DMS153 treated with DMSO at 0.1 percent for 48 hours (cell line): ENCODE data around the gene RYR3.

ENCODE experiments used
- DNase-seq: peaks from one replicate; lab custom pipeline; 2025; ENCODE audit not compliant: unreplicated experiment; lab: John Stamatoyannopoulos, UW

Gene RYR3

DNA sequence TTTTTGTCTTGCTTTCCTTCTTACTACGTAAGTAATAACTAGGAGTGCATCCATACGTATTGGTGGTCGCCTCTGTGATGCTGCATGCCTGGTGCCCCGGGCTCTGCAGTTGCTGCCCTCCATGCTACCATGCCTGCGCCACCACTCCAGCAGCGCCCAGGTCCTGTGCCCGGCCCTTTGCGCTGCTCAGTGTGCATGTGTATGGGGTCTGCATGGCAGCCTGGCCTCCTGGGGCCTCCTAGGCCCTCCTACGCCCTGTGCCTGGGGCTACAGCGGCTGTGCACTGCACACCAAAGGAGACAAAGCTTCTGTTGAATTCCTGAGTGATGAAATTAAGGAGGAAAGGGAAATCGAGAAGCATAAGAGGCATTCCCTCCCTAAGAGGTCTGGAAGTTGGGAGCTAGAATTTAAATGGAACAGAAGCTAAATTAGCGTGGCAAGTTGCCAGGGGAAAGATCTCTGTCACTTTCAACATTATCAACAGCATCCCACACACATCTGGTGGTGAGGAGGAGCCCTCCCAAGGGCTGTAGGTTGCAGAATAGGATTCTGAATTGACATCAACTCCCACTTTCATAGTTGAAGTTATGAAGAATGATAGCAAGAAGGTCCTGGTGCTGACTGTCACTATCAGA, 382.5 kb downstream of the RYR3 start:
- DNase-seq, result no peak

DNA sequence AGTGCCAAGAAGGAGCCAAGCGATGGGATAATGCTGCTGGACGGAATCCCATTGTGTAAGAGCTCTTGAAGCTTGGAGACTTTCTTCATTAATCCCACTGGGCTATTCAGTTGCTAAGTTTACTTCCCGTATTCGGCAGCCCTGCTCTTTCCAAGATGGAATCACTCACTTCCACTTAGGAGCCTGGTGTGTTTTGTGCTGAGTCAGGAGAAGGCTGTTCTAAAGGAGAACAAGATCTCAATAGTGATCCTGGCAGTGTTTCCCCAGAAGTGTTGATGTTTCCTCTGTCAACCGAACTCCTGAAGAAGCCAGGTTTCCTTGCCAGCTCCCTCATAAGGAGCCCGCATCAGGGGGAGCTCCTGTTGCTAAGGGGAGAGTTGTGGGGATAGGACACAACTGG, 387.4 kb downstream of the RYR3 start:
- DNase-seq, result no peak

DNA sequence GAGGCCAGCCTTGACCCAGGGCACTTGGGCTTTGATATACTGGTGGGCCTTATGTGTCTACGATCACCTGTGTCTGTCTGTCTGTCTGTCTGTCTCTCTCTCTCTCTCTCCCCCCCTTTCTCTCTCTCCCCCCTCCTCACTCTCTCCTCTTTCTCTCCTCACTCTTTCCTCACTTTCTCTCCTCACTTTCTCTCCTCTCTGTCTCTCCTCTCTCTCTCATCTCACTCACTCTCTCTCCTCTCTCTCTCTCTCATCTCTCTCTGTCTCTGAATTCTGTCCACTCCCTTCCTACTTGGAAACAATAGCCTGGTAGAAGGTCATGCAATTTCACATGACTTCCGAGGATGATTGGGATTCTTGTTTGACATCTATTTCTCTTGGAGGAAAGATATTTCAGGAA, 388.4 kb downstream of the RYR3 start:
- DNase-seq, result no peak

DNA sequence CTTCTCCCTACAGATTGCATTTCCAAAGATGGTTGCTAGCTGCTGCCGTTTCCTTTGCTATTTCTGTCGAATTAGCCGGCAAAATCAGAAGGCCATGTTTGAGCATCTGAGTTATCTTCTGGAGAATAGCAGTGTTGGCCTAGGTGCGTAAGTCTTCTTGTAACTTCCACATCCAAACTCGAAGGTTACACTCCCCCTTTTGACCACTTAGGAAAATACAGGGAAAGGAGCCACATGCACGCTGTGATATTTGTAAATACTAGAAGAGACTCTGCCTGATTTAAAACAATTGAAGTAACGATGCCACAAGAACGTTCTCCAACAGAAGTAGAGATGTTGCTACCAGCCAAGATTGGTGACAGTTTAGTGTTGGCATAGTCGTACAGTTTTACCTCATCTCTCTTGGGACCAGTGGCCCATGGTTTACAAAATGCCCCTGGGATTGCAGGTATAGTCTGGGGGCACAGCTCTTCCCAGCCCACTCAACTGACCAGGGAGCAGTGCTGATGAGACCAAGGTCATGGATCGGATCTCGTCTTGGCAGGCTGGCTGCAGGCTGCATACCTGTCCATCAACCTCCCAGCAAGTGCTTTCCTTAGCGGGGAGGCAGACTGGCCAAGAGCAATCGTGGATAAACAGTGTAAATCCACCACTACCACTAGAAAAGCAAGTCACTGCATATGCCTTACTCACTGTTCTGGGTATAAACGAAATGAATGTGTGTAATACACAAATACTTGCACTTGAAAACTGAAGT, 389.1 kb downstream of the RYR3 start:
- DNase-seq, result no peak

DNA sequence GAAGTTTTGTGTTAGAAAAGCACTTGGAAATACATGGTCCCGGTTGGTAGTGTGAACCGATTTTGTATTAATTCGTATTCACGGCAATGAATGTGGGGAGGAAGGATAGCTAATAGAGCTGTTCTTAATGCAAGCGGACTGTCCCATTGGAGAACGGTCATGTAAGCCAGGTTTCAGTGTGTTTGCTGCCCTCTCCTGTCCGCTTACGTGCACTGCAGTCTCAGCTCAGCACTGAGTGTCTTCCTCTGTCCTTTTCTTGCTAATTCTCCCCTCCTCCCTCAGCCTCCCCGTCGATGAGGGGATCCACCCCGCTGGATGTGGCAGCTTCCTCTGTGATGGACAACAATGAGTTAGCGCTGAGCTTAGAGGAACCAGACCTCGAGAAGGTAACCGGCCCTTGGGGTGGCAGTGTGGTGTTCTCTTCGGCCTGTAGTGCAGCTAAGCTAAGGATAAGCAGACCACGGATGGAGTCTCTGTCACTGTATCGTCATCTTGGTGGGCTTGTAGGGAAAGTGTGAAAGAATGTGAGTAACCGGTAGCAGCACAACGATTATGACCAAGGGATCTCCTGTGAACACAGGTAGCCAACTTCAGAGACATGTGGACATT, 390.0 kb downstream of the RYR3 start:
- no peak for DNase-seq

DNA sequence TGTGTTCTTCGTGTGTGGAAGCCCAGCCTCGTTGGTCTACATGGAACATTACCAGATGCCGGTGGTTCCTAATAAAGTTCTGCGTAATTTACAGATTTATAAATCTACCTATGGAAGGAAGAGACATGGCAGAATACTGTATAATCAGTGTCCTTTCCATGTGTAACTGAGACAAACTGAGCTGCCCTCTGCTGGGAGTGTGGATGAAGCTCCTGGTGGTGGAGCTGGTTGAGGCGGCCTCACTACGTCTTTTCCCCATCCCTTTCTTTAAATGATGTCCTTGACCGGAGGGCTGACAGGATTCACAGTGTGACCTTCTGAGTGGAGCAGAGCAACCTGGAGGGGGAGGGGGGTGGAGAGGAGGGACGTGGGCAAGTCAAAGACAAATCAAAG, 390.5 kb downstream of the RYR3 start:
- DNase-seq, result no peak

DNA sequence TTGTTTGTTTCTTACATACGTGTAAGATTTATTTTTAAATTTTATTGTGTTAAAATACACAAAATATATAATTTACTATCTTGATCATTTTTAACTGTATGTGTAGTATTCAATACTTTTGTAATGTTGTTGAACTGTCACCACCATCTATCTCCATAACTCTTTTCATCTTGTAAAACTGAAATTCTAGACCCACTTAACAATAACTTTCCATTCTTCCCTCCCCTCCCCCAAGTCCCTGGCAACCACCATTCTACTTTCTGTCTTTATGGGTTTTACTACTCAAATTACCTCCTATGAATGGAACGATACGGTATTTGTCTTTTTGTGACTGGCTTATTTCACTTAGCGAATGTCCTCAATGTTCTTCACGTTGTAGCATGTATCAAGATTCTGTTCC, 395.4 kb downstream of the RYR3 start:
- no peak for DNase-seq

DNA sequence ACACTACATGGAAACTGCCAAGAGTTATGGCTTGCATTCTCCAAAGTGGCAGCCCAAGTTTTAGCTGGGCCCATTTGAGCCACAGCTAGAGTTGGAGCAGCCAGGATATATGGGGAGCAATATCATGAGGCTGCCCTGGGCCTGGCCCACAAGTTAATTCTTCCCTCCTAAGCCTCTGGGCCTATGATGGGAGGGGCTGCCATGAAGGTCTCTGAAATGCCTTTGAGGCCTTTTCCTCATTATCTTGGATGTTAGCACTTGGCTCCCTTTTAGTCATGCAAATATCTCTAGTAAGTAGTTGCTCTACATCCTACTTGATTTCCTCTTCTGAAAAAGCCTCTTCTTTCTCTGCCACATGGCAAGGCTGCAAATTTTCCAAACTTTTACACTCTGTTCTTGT, 400.0 kb downstream of the RYR3 start:
- DNase-seq, result no peak

DNA sequence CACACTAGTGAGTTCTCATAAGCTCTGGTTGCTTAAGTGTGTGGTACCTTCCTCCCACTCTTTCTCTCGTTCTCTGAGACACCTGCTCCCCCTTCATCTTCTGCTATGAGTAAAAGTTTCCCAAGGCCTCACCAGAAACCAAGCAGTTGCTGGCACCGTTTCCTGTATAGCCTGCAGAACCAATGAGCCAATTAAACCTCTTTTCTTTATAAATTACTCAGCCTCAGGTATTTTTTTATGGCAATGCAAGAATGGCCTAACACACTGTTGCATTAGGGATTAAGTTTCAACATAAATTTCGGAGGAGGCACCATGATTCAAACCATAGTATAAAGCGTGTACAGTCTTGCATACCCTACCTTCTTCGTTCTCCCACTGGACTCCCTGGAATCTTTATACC, 405.3 kb downstream of the RYR3 start:
- DNase-seq, result no peak

DNA sequence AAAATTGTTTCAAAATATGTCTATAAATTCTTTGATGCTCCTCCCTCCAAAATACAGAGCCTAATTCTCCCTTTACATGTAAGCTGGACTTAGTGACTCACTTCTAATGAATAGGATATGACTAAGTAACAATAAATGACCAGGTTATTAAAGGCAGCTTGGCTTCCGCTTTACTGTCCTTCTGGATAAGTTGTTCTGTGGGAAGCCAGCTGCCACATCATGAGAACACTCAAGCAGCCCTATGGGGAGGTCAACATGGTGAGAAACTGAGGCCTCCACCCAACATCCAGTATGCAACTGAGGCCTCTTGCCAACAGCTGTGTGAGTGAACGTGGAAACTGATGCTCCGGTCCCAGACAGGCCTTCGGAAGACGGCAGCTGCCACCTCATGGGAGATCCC, 410.2 kb downstream of the RYR3 start:
- no peak for DNase-seq

DNA sequence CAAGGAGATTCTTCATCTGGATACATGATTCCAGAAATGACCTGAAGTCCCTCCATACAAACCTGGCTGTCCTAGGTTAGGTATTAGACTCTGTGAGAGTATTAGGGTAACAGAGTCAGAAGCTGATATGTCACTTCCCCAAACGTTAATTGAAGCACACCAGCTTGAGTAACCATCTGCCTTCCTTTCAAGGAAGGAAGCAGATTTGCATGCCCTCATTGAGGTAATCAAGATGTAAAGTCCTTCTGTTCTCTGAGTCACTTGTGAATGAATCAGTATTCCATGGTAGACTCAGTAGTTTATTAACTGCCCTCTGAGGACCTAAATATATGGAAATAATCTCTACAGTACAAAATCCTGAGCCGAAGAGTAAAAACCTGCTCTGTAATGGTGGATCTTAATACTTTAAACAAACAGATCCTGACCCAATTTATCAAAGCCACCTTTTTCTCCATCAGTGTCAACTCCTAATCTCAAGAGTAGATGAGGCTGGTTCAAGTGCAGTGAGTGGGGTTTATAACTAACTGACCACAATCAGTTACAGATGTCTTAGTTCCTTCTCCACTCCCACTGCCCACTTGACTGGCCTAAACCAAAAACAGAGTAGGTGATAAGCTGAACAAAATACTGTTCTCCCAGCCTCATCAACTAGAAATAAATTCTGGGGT, 411.4 kb downstream of the RYR3 start:
- no peak for DNase-seq

DNA sequence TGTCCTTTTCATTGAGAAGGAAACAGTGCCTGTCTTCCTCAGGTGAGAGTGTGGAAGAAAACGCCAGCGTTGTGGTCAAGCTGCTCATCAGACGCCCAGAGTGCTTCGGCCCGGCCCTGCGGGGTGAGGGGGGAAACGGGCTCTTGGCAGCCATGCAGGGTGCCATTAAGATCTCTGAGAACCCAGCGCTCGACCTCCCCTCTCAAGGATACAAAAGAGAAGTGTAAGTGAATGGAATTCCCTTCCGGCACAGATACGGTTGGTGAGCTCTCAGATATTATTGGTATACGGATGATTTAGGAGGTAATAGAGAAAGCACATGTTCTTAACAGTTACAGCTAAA, 411.9 kb downstream of the RYR3 start:
- DNase-seq, result no peak

DNA sequence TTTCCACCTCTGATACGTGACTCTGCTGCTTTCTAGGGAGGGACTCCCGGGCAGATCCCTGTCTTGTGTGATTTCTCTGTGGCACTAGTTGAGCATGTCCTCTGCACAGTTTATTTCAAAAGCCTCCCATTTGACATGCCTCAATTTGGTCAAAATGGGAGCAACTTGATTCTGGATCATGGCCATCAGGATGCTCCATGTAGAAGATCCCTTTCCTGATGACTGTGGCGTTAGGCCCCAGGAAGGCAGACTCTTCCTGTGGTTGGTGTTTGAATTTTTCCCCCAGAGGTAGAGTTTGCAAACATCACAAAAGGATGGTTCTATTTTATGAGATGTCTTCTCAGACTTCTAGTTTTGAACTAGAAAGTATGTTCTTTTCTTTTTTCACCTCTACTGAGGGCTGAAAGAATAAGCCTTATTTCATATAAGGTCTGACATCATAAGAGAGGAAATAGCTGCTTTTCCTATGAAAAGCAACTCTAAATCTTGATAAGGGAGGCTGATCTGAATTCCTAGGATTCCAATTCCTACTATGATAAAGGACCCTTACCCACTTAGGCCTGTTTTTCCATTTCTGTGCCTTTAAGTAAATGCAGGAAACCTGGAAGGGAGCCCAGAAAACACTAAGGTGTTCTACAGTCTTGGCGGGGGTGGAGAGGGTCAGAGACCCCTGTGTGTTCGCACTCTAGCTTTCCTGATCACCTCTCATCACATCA, 413.7 kb downstream of the RYR3 start:
- no peak for DNase-seq

DNA sequence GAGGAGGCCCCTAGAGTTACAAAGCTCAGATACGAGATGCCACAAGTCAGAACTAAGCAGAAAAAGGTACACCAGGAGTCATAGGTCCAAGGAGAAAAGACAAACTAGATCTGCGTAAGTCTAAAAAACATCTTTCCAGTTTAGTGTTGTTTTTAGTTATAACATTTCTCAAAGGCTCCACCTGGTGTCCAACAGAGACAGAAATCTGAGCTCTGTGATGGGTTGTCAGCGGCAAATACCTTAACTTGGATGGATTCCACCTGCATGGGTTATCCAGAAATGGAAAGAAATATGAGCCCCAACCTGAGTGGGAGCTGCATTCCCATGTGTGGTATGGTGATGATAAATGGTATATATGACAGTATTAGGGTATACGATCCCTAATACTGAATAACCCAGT, 418.9 kb downstream of the RYR3 start:
- DNase-seq, result no peak

DNA sequence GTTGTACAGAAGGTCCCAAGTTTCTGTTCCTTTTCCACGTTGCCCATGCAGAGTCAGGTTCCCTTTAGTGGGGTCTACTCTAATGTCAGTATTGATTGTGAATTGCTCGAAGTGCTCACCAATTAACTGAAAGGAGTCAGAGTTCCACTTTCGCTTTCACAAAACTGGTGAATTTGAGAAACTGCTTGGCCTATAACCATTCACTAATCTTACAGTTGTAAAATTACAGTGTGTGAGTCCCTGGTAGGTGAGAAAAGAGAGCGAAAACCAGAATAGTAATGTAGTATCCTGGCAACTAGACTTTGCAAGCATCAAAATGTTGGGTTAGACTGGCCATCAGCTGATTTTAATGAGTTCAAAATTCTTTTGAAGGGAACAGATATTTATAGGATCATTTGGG, 420.0 kb downstream of the RYR3 start:
- no peak for DNase-seq

DNA sequence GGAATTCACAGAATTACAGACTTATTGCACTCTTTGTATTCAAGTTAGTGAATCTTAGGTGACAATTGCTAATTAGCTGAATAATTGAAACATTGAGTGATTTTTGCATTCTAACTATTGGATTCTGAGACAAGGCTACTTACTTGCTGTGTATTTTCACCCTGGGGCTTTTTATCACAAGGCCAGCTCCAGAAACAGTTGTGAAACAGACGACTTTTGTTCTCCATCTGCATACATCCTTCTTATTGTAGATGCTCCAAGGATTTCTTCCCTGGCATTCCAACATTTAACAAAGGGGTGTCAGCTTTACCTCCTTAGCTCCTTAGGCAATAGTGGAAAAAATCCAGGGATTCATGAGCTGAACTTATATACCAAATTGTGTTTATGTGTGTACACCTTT, 424.4 kb downstream of the RYR3 start:
- DNase-seq, result no peak

DNA sequence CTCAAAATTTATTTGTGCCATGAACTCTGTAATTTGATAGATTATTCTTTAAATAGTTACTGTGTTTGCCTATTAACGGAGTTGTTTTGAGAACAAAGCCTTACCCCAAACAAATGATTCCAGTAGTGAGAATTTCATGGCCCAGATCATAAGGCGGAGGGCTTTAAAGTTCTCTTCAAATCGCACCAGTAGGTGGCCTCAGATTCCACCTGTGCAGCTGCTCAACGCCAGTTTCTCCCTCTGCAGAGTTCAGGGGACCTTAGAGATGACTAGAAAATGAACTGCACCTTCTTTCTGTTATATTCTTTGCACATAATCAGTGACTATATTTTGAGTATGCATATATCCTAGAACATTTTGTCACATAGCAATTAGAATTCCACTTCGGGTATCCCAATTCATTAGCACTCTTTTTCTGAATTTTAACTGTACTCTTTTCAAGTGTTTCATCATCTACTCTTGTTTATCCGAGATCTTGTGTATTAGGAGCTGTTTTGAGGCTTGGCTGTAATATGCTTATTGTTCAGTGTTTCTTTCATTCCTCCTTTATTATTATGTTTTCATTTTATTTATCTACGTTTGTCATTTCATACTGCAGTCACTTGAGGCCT, 425.0 kb downstream of the RYR3 start:
- no peak for DNase-seq

DNA sequence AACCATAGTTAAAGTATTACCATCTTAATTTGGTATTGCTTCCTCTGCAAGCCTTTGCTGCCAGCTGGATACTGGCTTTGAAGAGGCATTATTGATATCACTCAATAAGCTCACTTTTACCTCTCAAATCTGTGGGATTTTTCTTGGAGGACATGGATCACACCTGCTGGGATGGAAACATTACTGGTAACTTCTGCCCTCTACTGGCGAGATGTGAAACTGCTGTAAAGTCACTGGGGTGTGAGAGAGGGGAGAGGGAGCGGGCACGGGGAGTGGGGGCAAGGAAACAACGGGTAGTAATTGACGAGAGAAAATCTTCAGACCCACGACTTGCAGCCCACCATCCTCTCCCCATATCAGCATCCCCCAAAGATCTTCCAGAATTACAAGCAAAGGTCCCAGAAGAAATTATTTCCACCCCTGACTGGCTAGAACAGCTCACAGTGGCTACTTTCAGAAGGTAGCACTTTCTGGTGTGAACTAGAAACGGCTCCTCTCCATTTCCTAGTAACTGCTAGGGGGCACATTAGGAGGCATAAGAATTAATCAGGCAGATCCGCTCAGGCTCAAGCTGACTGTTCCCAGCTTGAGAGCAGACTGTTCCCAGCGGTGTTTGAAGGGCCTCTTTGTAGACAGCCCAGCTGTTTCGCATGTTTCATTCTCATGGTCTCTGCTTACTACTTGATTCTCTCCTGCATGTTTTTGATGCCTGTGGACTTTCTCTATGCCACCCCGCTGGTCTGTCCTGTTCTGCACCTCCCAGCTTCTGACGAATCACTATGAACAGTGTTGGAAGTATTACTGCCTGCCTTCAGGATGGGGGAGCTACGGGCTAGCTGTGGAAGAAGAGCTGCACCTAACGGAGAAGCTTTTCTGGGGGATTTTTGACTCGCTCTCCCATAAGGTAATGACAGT, 427.2 kb downstream of the RYR3 start:
- no peak for DNase-seq

DNA sequence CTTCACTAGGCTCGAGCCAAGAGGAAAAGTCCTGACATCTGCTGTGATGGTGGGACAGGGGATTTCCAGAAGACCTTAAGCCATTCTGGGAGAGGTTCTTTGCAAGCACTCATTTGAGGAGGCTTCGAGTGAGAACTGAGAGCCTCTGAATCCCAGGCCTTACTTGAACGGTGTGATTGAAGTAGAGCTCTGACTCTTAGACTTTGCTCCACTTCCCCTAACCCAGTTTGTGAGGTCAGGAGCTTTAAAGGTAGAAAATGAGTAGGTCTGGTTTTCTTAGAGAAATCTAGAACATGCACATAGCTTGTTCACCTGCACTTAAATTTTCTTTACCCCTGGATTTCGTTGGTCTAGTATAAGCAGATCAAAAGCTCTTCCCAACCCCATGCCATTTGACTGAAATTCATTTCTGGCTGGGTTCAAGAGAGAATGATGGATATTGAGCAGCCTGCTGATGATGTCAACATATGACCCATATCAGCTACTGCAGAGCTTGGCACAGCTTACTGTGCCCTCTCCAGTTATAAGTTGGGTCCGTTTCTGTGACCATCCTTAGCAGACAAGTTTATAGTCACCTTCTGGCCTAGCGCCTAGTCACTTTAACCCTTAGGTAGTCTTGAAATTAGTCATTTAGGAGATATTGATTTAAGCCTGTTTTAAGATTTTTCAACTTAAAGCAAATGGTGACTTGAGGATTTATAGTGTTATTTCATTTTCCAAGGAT, 428.3 kb downstream of the RYR3 start:
- DNase-seq, result no peak
